ENCODE results near the gene TMCO6. TPM values are rescaled to one million over a fixed set of nuclear protein-coding genes. Genes with fewer than 3 reads are reported as not detected.
A peak's percentile ranks its signal among the peaks of the same experiment; 100 is the strongest.

The TMCO6 gene
- total and polyA plus RNA-seq, 9 of the 15 experiments (the other 6 are each of a cell fraction or from before 2014, with no cell fraction given): 3.4 to 46.4 (median 16.7) TPM

- no peak for TF ChIP-seq ZNF408 (CRISPR knock-in tag; IDR thresholded peaks at IDR 0.05; ENCODE audit: low read depth)
- no peak for TF ChIP-seq MAFF (IDR thresholded peaks at IDR 0.05; ENCODE audit: low read length)
- TF ChIP-seq PHF21A (IDR thresholded peaks at IDR 0.05; ENCODE audit: borderline replicate concordance, low read depth): no peak
- no peak; the same call in 1 of the 2 replicates for TF ChIP-seq NR2C1 (IDR thresholded peaks at IDR 0.05)
- no peak for TF ChIP-seq NR2C1 (tag; IDR thresholded peaks at IDR 0.05)
- TF ChIP-seq ARHGAP35 (IDR thresholded peaks at IDR 0.05; ENCODE audit: partially characterized antibody): no peak
- TF ChIP-seq CGGBP1 (CRISPR knock-in tag; IDR thresholded peaks at IDR 0.05): no peak
- no peak for TF ChIP-seq RBM17 (IDR thresholded peaks at IDR 0.05; ENCODE audit: borderline replicate concordance, low read depth, low read length)
- TF ChIP-seq NFXL1 (CRISPR knock-in tag; IDR thresholded peaks at IDR 0.05): no peak
- peak; percentile 46; the same call in 1 of the 2 replicates for TF ChIP-seq TEAD4 (IDR thresholded peaks at IDR 0.05; ENCODE audit: low read length)
- TF ChIP-seq TEAD4 (CRISPR knock-in tag; IDR thresholded peaks at IDR 0.05; ENCODE audit: borderline replicate concordance): no peak
- TF ChIP-seq ATF7 (IDR thresholded peaks at IDR 0.05): peak; percentile 82
- no peak for TF ChIP-seq ZNF212 (CRISPR knock-in tag; IDR thresholded peaks at IDR 0.05)
- TF ChIP-seq NEUROD1 (IDR thresholded peaks at IDR 0.05; ENCODE audit: borderline replicate concordance, low read depth, low read length, partially characterized antibody): peak; percentile 45
- TF ChIP-seq FOS (IDR thresholded peaks at IDR 0.05; ENCODE audit: extremely low read depth, insufficient read length): no peak
- no peak for TF ChIP-seq IRF2 (CRISPR knock-in tag; IDR thresholded peaks at IDR 0.05)
- peak; percentile 86 for TF ChIP-seq MYC (IDR thresholded peaks at IDR 0.05; ENCODE audit: low read depth, low read length)
- no peak for TF ChIP-seq MYC (CRISPR knock-in tag; IDR thresholded peaks at IDR 0.05; ENCODE audit: borderline replicate concordance, low read depth)
- TF ChIP-seq PRMT5 (CRISPR knock-in tag; IDR thresholded peaks at IDR 0.05): no peak
- TF ChIP-seq ILF3 (IDR thresholded peaks at IDR 0.05; ENCODE audit: borderline replicate concordance): no peak
- TF ChIP-seq, protein P1, sequence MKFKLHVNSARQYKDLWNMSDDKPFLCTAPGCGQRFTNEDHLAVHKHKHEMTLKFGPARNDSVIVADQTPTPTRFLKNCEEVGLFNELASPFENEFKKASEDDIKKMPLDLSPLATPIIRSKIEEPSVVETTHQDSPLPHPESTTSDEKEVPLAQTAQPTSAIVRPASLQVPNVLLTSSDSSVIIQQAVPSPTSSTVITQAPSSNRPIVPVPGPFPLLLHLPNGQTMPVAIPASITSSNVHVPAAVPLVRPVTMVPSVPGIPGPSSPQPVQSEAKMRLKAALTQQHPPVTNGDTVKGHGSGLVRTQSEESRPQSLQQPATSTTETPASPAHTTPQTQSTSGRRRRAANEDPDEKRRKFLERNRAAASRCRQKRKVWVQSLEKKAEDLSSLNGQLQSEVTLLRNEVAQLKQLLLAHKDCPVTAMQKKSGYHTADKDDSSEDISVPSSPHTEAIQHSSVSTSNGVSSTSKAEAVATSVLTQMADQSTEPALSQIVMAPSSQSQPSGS (CRISPR knock-in tag; IDR thresholded peaks at IDR 0.05): no peak
- TF ChIP-seq ZBED1 (IDR thresholded peaks at IDR 0.05): no peak
- no peak for TF ChIP-seq TAL1 (IDR thresholded peaks at IDR 0.05)
- no peak for TF ChIP-seq ZNF174 (CRISPR knock-in tag; IDR thresholded peaks at IDR 0.05)
- no peak for TF ChIP-seq TSC22D4 (tag; IDR thresholded peaks at IDR 0.05)
- no peak for TF ChIP-seq KLF16 (IDR thresholded peaks at IDR 0.05)
These were observed at the start of gene TMCO6 (continued) for GRCh38 chr5:140639148-140639981.

Measured in K562 (cell line).